SK-N-SH (cell line): ENCODE data around the gene ARHGEF10L. TPM values are rescaled to one million over a fixed set of nuclear protein-coding genes. Genes with fewer than 3 reads are reported as not detected.
A peak's percentile ranks its signal among the peaks of the same experiment; 100 is the strongest.

ENCODE experiments used
- CTCF ChIA-PET: fragments of 300-600, 350-600 bp; formaldehyde crosslinking; extraction: SDS; loops from one replicate; lab custom pipeline; 2021; lab: Yijun Ruan, JAX
- POLR2A ChIA-PET: fragments of 350-600 bp; sonication (Branson Sonifier 250); formaldehyde crosslinking; extraction: SDS; loops from one replicate; lab custom pipeline; 2020; ENCODE audit warnings: antibody characterized with exemption, inconsistent platforms; lab: Yijun Ruan, JAX
- DNase-seq: peaks from one replicate; pipeline ENCODE4 v3.0.0; 2012
- H2AFZ ChIP-seq: fragments of 200-600 bp; sonication (generic); 2 replicates; pipeline ENCODE4 v1.8.1; 2016; ENCODE audit warnings: antibody characterized with exemption, mild to moderate bottlenecking, low read depth
- H3F3A ChIP-seq: fragments of 200-600 bp; sonication (generic); replicated peaks from 2 replicates; pipeline ENCODE3; 2016; ENCODE audit warnings: antibody characterized with exemption, mild to moderate bottlenecking; ENCODE audit not compliant: insufficient read depth
- H3K27ac ChIP-seq, 2 experiments: fragments of 200-500 bp in 1 of 2; fragments of 200-600 bp in 1 of 2; sonication (Bioruptor generic) in 1 of 2; sonication (generic), shearing (Covaris generic) in 1 of 2; 2 replicates each; pipeline versions ENCODE4 v1.5.1 to v1.6.1; 2014 to 2016; ENCODE audit warnings: low read depth in 2 of 2, inconsistent platforms in 1 of 2, low read length in 1 of 2, mild to moderate bottlenecking in 1 of 2, mixed read lengths in 1 of 2
- H3K27me3 ChIP-seq: fragments of 200-600 bp; sonication (generic), shearing (Covaris generic); 2 replicates; pipeline ENCODE4 v1.6.1; 2016; ENCODE audit warnings: mixed run types; ENCODE audit not compliant: insufficient read depth
- H3K36me3 ChIP-seq, 2 experiments: fragments of 200-500 bp in 1 of 2; fragments of 200-600 bp in 1 of 2; sonication (Bioruptor generic) in 1 of 2; sonication (generic) in 1 of 2; replicated peaks in 1 of 2; 2 replicates each; pipeline versions ENCODE3 to v1.5.1; 2014 to 2016; ENCODE audit warnings: low read length in 1 of 2, mild to moderate bottlenecking in 1 of 2; ENCODE audit not compliant: insufficient read depth in 2 of 2, control insufficient read depth in 1 of 2
- H3K4me1 ChIP-seq, 2 experiments: fragments of 200-500 bp in 1 of 2; fragments of 200-600 bp in 1 of 2; sonication (Bioruptor generic) in 1 of 2; sonication (generic), shearing (Covaris generic) in 1 of 2; 2 replicates each; pipeline versions ENCODE4 v1.5.1 to v1.6.1; 2014 to 2016; ENCODE audit warnings: low read depth in 1 of 2, low read length in 1 of 2, mixed run types in 1 of 2; ENCODE audit not compliant: insufficient read depth in 2 of 2, control insufficient read depth in 1 of 2
- H3K4me2 ChIP-seq: fragments of 200-600 bp; sonication (generic), shearing (Covaris generic); 2 replicates; pipeline ENCODE4 v1.6.1; 2017; ENCODE audit warnings: mixed run types
- H3K4me3 ChIP-seq, 2 experiments: fragments of 200-500 bp in 1 of 2; fragments of 200-600 bp in 1 of 2; sonication (Bioruptor generic) in 1 of 2; sonication (generic), shearing (Covaris generic) in 1 of 2; 2 replicates each; pipeline versions ENCODE4 v1.5.1 to v1.8.1; 2014 to 2016; ENCODE audit warnings: low read depth in 2 of 2, inconsistent platforms in 1 of 2, low read length in 1 of 2, mild to moderate bottlenecking in 1 of 2, mixed read lengths in 1 of 2, moderate library complexity in 1 of 2
- H3K79me2 ChIP-seq: fragments of 200-600 bp; sonication (generic); 2 replicates; pipeline ENCODE4 v1.8.1; 2017; ENCODE audit warnings: mild to moderate bottlenecking; ENCODE audit not compliant: insufficient read depth
- H3K9ac ChIP-seq: fragments of 200-600 bp; sonication (generic); 2 replicates; pipeline ENCODE4 v1.6.1; 2017; ENCODE audit warnings: mixed run types
- H3K9me2 ChIP-seq: fragments of 200-600 bp; sonication (generic); 2 replicates; pipeline ENCODE4 v1.6.1; 2017; ENCODE audit warnings: mixed run types
- H3K9me3 ChIP-seq: fragments of 200-600 bp; sonication (generic); 2 replicates; pipeline ENCODE4 v1.6.1; 2017; ENCODE audit warnings: mixed run types, mild to moderate bottlenecking, moderate library complexity
- H4K20me1 ChIP-seq: fragments of 200-600 bp; sonication (generic); 2 replicates; pipeline ENCODE4 v1.6.1; 2017; ENCODE audit warnings: mild to moderate bottlenecking, mixed run types; ENCODE audit not compliant: insufficient read depth
- EP300 ChIP-seq, 2 experiments: IDR thresholded peaks; 2 replicates each; pipeline versions ENCODE4 v1.4.0 to v1.6.1; 2012; ENCODE audit warnings: borderline replicate concordance in 1 of 2, low read depth in 1 of 2, low read length in 1 of 2
- FOXJ3 ChIP-seq: sonication (generic); formaldehyde crosslinking; IDR thresholded peaks from 2 replicates; pipeline ENCODE4 v1.5.1; 2020; ENCODE audit warnings: mild to moderate bottlenecking, missing genetic modification reagents
- GABPA ChIP-seq: IDR thresholded peaks from 2 replicates; pipeline ENCODE4 v1.4.0; 2012; ENCODE audit warnings: low read depth, mild to moderate bottlenecking
- JUND ChIP-seq: IDR thresholded peaks from 2 replicates; pipeline ENCODE4 v1.4.0; 2012
- NFIC ChIP-seq: IDR thresholded peaks from 2 replicates; pipeline ENCODE4 v1.4.0; 2012; ENCODE audit warnings: borderline replicate concordance
- RAD21 ChIP-seq: IDR thresholded peaks from 2 replicates; pipeline ENCODE4 v1.6.1; 2012; ENCODE audit warnings: mild to moderate bottlenecking, low read length
- RCOR1 ChIP-seq: fragments of 150-350 bp; IDR thresholded peaks from 2 replicates; pipeline ENCODE4 v1.6.1; 2017; ENCODE audit warnings: antibody characterized with exemption, low read length
- SIN3A ChIP-seq: IDR thresholded peaks from 2 replicates; pipeline ENCODE4 v1.6.1; 2012; ENCODE audit warnings: low read depth, mild to moderate bottlenecking, low read length, moderate library complexity, borderline replicate concordance
- SMC3 ChIP-seq: IDR thresholded peaks from 2 replicates; pipeline ENCODE4 v1.6.1; 2012; ENCODE audit warnings: low read depth, low read length, improper control_type of control experiment
- TAF1 ChIP-seq: IDR thresholded peaks from 2 replicates; pipeline ENCODE4 v1.6.1; 2012; ENCODE audit warnings: low read depth, mild to moderate bottlenecking, low read length, moderate library complexity, borderline replicate concordance
- TEAD4 ChIP-seq: IDR thresholded peaks from 2 replicates; pipeline ENCODE4 v1.4.0; 2012; ENCODE audit warnings: mild to moderate bottlenecking, borderline replicate concordance; ENCODE audit not compliant: insufficient read depth
- USF2 ChIP-seq: fragments of 150-350 bp; IDR thresholded peaks from 2 replicates; pipeline ENCODE4 v1.6.1; 2017; ENCODE audit warnings: antibody characterized with exemption, low read length, low read depth, borderline replicate concordance
- WGBS: methylation state at CpG from one replicate; pipeline ENCODE4 v1.1.6; 2017; ENCODE audit warnings: low lambda C conversion rate; 5-methylcytosine and 5-hydroxymethylcytosine counted together
- polyA plus RNA-seq, 3 experiments: library from polyadenylated mRNA; depleted of rRNA; stranded (reverse); fragments of >200 nt; gene quantifications; 2 replicates each; pipeline ENCODE4 v1.2.3, GENCODE V29; 2012
- TF ChIP-seq, protein P1 (sequence below): fragments of 200-600 bp; sonication (generic); IDR thresholded peaks from 2 replicates; pipeline ENCODE4 v1.6.1; 2017; ENCODE audit warnings: antibody characterized with exemption, mild to moderate bottlenecking, moderate library complexity
- TF ChIP-seq, protein P2 (sequence below): fragments of 150-350 bp; IDR thresholded peaks from 2 replicates; pipeline ENCODE4 v1.6.1; 2016; ENCODE audit warnings: mild to moderate bottlenecking, low read depth, low read length

The ARHGEF10L gene
- polyA plus RNA-seq, 1 of the 3 experiments (the other 2 are of a cell fraction): 12.5 TPM

DNA sequence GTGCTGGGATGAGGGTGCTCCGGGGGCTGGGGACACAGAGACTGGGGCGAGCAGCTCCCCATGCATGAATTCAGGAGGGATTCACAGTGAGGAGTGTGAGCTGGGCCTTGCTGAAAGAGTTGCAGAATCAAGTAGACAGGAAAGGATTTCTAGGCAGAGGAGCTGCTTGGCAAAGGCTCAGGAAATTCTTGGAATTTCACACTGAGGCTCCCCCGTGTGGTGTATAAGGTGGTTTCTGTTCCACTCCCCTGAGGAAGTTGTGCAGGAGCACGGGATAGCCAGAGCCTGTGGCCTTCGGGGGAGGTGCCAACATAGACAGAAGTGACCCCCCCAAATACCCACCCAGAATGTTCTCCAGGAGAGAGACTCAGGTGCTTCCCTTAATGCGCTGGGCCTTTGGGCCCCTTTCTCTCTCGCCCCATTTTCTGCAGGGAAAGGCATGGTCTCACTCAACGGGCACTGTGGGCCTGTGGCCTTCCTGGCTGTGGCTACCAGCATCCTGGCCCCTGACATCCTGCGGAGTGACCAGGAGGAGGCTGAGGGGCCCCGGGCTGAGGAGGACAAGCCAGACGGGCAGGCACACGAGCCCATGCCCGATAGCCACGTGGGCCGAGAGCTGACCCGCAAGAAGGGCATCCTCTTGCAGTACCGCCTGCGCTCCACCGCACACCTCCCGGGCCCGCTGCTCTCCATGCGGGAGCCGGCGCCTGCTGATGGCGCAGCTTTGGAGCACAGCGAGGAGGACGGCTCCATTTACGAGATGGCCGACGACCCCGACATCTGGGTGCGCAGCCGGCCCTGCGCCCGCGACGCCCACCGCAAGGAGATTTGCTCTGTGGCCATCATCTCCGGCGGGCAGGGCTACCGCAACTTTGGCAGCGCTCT is 157.2 kb downstream of the ARHGEF10L start:
- no peak for DNase-seq
- H3K4me3 ChIP-seq: no peak overlapping the region; a peak in 1 of 4 replicates
- peaks cover 3 to 23% of the 10 kb centered on the region in 2 experiments; a peak in 2 of 4 replicates for H3K4me1 ChIP-seq
- no peaks in the 10 kb centered on the region for H4K20me1 ChIP-seq
- H2AFZ ChIP-seq: no peak overlapping the region
- H3K9me2 ChIP-seq: no peaks in the 10 kb centered on the region
- TF ChIP-seq JUND (no peak), GABPA (no peak), NFIC (peak; percentile 55), TEAD4 (0 out of 2 replicates have a peak, but pooled peaks have one; percentile 42), EP300 (IDR thresholded peaks at IDR 0.05; ENCODE audit: borderline replicate concordance in 1 of 2, low read depth in 1 of 2, low read length in 1 of 2) (no peak), RAD21 (peak; percentile 50), FOXJ3 (no peak), RCOR1 (no peak), SMC3 (peak; percentile 48; the same call in 1 of the 2 replicates), SIN3A (no peak), TAF1 (no peak), USF2 (no peak)
- TF ChIP-seq, protein P1, sequence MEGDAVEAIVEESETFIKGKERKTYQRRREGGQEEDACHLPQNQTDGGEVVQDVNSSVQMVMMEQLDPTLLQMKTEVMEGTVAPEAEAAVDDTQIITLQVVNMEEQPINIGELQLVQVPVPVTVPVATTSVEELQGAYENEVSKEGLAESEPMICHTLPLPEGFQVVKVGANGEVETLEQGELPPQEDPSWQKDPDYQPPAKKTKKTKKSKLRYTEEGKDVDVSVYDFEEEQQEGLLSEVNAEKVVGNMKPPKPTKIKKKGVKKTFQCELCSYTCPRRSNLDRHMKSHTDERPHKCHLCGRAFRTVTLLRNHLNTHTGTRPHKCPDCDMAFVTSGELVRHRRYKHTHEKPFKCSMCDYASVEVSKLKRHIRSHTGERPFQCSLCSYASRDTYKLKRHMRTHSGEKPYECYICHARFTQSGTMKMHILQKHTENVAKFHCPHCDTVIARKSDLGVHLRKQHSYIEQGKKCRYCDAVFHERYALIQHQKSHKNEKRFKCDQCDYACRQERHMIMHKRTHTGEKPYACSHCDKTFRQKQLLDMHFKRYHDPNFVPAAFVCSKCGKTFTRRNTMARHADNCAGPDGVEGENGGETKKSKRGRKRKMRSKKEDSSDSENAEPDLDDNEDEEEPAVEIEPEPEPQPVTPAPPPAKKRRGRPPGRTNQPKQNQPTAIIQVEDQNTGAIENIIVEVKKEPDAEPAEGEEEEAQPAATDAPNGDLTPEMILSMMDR: peak; percentile 41
- TF ChIP-seq, protein P2, sequence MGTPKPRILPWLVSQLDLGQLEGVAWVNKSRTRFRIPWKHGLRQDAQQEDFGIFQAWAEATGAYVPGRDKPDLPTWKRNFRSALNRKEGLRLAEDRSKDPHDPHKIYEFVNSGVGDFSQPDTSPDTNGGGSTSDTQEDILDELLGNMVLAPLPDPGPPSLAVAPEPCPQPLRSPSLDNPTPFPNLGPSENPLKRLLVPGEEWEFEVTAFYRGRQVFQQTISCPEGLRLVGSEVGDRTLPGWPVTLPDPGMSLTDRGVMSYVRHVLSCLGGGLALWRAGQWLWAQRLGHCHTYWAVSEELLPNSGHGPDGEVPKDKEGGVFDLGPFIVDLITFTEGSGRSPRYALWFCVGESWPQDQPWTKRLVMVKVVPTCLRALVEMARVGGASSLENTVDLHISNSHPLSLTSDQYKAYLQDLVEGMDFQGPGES: no peak
- no peaks in the 10 kb centered on the region for H3F3A ChIP-seq
- H3K36me3 ChIP-seq: peaks cover 0 to 2% of the 10 kb centered on the region in 2 experiments
- ChIA-PET CTCF (interaction anchor here (0.6 to 3.9 kb wide), 8 partner anchors 13 to 195 kb away, joined by 3 to 37 read pairs (median 4); no protein-coding TSS in a partner anchor), POLR2A (no interaction called here)
- no peaks in the 10 kb centered on the region for H3K79me2 ChIP-seq
- no peak overlapping the region for H3K9ac ChIP-seq
- no peaks in the 10 kb centered on the region for H3K9me3 ChIP-seq
- WGBS: 89% methylated on average over 39 of the region's 42 CpGs
- 0 out of 2 replicates have a peak overlapping the region, but pooled peaks have one; percentile 24 for H3K4me2 ChIP-seq
- H3K27ac ChIP-seq: no peak overlapping the region
- no peaks in the 10 kb centered on the region for H3K27me3 ChIP-seq
